ENCODE data around the gene NEDD4L.
"Not testable (repeated sequence)": the region's sequence is repeated elsewhere in the genome, so short reads cannot be mapped to it uniquely, and the experiment has no call there.

NEDD4L gene

GRCh38 chr18:58379443-58379842, 335.4 kb downstream of the NEDD4L start:
- POLR2A ChIA-PET = no interaction called here
- CTCF ChIA-PET = no interaction called here
- no peak overlapping the region for H3K4me3 ChIP-seq (ENCODE audit: low read depth, low read length)
- DNase-seq (ENCODE audit: low read depth, low spot score) = no peak
- no peak for TF ChIP-seq CTCF (IDR thresholded peaks at IDR 0.05; ENCODE audit: insufficient read depth, low read length, missing control alignments)

- DNase-seq (ENCODE audit: low read depth, low spot score); CTCF ChIA-PET; H3K4me3 ChIP-seq (ENCODE audit: low read depth, low read length); POLR2A ChIA-PET: not testable (repeated sequence)
Observed at GRCh38 chr18:58380113-58380512, 336.1 kb downstream of the NEDD4L start.

DNA sequence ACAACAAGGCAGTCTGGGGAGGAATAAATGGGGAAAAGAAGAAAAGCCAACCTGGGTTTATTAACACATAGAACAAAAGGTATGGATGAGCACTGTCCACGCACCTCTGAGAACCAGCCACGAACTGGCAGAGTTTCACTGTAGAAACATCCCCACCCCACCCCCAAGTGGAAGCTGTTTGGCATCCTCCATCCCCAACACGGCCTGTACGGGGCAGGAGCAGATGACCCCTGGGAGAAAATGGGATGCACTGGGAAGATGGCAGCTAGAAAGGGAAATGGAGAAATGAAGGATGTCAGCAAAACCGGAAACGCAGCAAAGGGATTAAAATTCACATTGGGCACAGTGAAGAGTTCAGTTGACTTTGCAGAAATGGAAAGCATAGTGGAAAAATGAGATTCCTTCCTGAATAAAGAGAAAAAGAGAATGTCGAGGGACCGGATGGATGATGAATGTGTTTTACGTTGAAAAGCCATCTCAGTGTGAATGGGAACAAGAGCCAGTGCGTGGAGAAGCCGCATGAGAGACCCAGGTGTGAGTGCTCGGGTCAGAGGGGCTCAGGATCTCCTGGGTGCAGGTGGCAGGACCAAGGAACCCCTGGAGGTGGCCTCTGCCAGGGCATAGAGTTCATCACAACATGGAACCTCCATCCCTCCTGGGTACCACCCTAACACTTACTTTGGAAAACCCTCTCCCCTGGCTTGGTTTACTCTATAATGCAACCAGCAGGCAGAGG, 337.8 kb downstream of the NEDD4L start:
- ChIA-PET POLR2A (no interaction called here), CTCF (interaction anchor here (0.8 to 1.5 kb wide), 2 partner anchors 12 kb away, joined by 4 read pairs; no protein-coding TSS in a partner anchor)
- no peak overlapping the region for H3K4me3 ChIP-seq (ENCODE audit: low read depth, low read length)
- TF ChIP-seq CTCF (IDR thresholded peaks at IDR 0.05; ENCODE audit: insufficient read depth, low read length, missing control alignments) = no peak
- no peak for DNase-seq (ENCODE audit: low read depth, low spot score)

- POLR2A ChIA-PET = no interaction called here
- H3K4me3 ChIP-seq (ENCODE audit: low read depth, low read length) = no peak overlapping the region
- DNase-seq (ENCODE audit: low read depth, low spot score) = no peak
- TF ChIP-seq CTCF (IDR thresholded peaks at IDR 0.05; ENCODE audit: insufficient read depth, low read length, missing control alignments) = no peak
- CTCF ChIA-PET = interaction anchor here (1.5 kb wide), 1 partner anchor 11 kb away, joined by 4 read pairs; no protein-coding TSS in a partner anchor
Observed at GRCh38 chr18:58382446-58382845, 338.4 kb downstream of the NEDD4L start.

- no peak overlapping the region for H3K4me3 ChIP-seq (ENCODE audit: low read depth, low read length)
- POLR2A ChIA-PET = no interaction called here
- CTCF ChIA-PET = no interaction called here
- no peak for DNase-seq (ENCODE audit: low read depth, low spot score)
- no peak for TF ChIP-seq CTCF (IDR thresholded peaks at IDR 0.05; ENCODE audit: insufficient read depth, low read length, missing control alignments)
Observed at GRCh38 chr18:58385472-58385871, 341.4 kb downstream of the NEDD4L start.

- no peak overlapping the region for H3K4me3 ChIP-seq (ENCODE audit: low read depth, low read length)
- ChIA-PET CTCF (no interaction called here), POLR2A (no interaction called here)
- no peak for TF ChIP-seq CTCF (IDR thresholded peaks at IDR 0.05; ENCODE audit: insufficient read depth, low read length, missing control alignments)
- no peak for DNase-seq (ENCODE audit: low read depth, low spot score)
Observed at GRCh38 chr18:58386780-58387179, 342.8 kb downstream of the NEDD4L start.

- CTCF ChIA-PET = no interaction called here
- TF ChIP-seq CTCF (IDR thresholded peaks at IDR 0.05; ENCODE audit: insufficient read depth, low read length, missing control alignments) = no peak
- no peak overlapping the region for H3K4me3 ChIP-seq (ENCODE audit: low read depth, low read length)
- POLR2A ChIA-PET = no interaction called here
- no peak for DNase-seq (ENCODE audit: low read depth, low spot score)
Observed at GRCh38 chr18:58387716-58388115, 343.7 kb downstream of the NEDD4L start.

Measured in AG04449 (cell line).